OCI-LY1 (cell line): ENCODE measurements around the gene ASB12.
"Not testable (repeated sequence)": the region's sequence is repeated elsewhere in the genome, so short reads cannot be mapped to it uniquely, and the experiment has no call there.

Experiments used
- H2AFZ ChIP-seq: fragments of 200-600 bp; sonication (generic), shearing (Covaris generic); 2 replicates; pipeline ENCODE4 v1.6.0; 2014; ENCODE audit warnings: antibody characterized with exemption, mild to moderate bottlenecking, low read length
- H3F3A ChIP-seq: fragments of 200-600 bp; sonication (generic), shearing (Covaris generic); 2 replicates; pipeline ENCODE4 v1.6.0; 2014; ENCODE audit warnings: mild to moderate bottlenecking, antibody characterized with exemption, low read length, moderate library complexity; ENCODE audit not compliant: insufficient read depth
- H3K27ac ChIP-seq: fragments of 200-600 bp; sonication (generic); 2 replicates; pipeline ENCODE4 v1.5.1; 2014; ENCODE audit warnings: low read length, mixed run types, mild to moderate bottlenecking, low read depth; ENCODE audit not compliant: poor library complexity, severe bottlenecking
- H3K27me3 ChIP-seq: fragments of 200-600 bp; sonication (generic); 2 replicates; pipeline ENCODE4 v1.6.0; 2014; ENCODE audit warnings: antibody characterized with exemption, mild to moderate bottlenecking, low read length, moderate library complexity; ENCODE audit not compliant: insufficient read depth
- H3K36me3 ChIP-seq: fragments of 200-600 bp; sonication (generic); 2 replicates; pipeline ENCODE4 v1.6.1; 2014; ENCODE audit warnings: mild to moderate bottlenecking, antibody characterized with exemption, low read length, moderate library complexity, mixed read lengths; ENCODE audit not compliant: insufficient read depth
- H3K4me1 ChIP-seq: fragments of 200-600 bp; sonication (generic); 2 replicates; pipeline ENCODE4 v1.5.1; 2014; ENCODE audit warnings: mild to moderate bottlenecking, low read length, moderate library complexity; ENCODE audit not compliant: insufficient read depth, severe bottlenecking
- H3K4me2 ChIP-seq: fragments of 200-600 bp; sonication (generic), shearing (Covaris generic); 2 replicates; pipeline ENCODE4 v1.6.1; 2014; ENCODE audit warnings: low read length
- H3K4me3 ChIP-seq: fragments of 200-600 bp; sonication (generic); 2 replicates; pipeline ENCODE4 v1.5.1; 2014; ENCODE audit warnings: low read length, low read depth, mild to moderate bottlenecking, mixed read lengths; ENCODE audit not compliant: poor library complexity, severe bottlenecking
- H3K79me2 ChIP-seq: fragments of 200-600 bp; shearing (Covaris generic); 2 replicates; pipeline ENCODE4 v1.6.1; 2016; ENCODE audit warnings: mixed run types, low read length, mixed read lengths; ENCODE audit not compliant: insufficient read depth
- H3K9ac ChIP-seq: fragments of 200-600 bp; sonication (generic), shearing (Covaris generic); 2 replicates; pipeline ENCODE4 v1.6.1; 2014; ENCODE audit warnings: mild to moderate bottlenecking, low read length, mixed read lengths
- H3K9me2 ChIP-seq: fragments of 200-600 bp; sonication (generic), shearing (Covaris generic); 2 replicates; pipeline ENCODE4 v1.6.1; 2014; ENCODE audit warnings: low read depth, mild to moderate bottlenecking, low read length, mixed read lengths
- H3K9me3 ChIP-seq: fragments of 200-600 bp; shearing (Covaris generic); 2 replicates; pipeline ENCODE4 v1.6.1; 2014; ENCODE audit warnings: low read length, mixed read lengths
- H4K20me1 ChIP-seq: fragments of 200-600 bp; sonication (generic), shearing (Covaris generic); 2 replicates; pipeline ENCODE4 v1.6.0; 2016; ENCODE audit warnings: mild to moderate bottlenecking, low read length; ENCODE audit not compliant: insufficient read depth
- CTCF ChIP-seq: fragments of 200-600 bp; sonication (generic), shearing (Covaris generic); IDR thresholded peaks from 2 replicates; pipeline ENCODE4 v1.5.1; 2017; ENCODE audit warnings: mild to moderate bottlenecking, antibody characterized with exemption, low read length, moderate library complexity, mixed read lengths
- EZH2 ChIP-seq: fragments of 200-600 bp; sonication (generic), shearing (Covaris generic); IDR thresholded peaks from 2 replicates; pipeline ENCODE4 v1.8.0; 2017; ENCODE audit warnings: borderline replicate concordance, mixed run types, mild to moderate bottlenecking, antibody characterized with exemption, low read length, moderate library complexity, mixed read lengths

ASB12 gene

DNA sequence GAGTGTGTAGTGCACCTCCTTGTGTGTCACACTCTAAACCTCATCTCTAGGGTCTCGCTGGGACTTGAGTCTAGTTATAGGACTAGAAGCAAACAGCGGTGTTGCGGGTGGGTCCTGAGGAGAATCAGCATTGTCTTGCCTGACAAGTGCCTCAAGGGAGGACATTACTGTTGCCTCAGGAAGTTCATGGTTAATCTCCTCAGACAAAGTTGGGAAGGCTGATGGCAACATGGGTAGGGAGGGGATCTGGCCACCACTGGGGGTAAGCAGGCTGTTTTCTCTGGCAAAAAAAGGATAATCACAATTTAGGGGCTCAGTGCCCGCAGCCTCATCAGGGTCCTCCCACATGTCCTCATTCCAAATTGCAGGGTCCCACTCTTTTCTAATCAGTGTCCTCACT, 12.4 kb downstream of the ASB12 start:
- H3K4me2 ChIP-seq, result no peak overlapping the region
- no peak overlapping the region for H3K27ac ChIP-seq
- H3K9ac ChIP-seq, result no peak overlapping the region
- H2AFZ ChIP-seq, result no peak overlapping the region
- H3K9me2 ChIP-seq, result no peaks in the 10 kb centered on the region
- TF ChIP-seq CTCF (no peak), EZH2 (no peak)
- H3F3A ChIP-seq, result no peaks in the 10 kb centered on the region
- H4K20me1 ChIP-seq, result no peaks in the 10 kb centered on the region
- H3K79me2 ChIP-seq, result no peaks in the 10 kb centered on the region
- H3K4me1 ChIP-seq, result no peaks in the 10 kb centered on the region
- no peaks in the 10 kb centered on the region for H3K36me3 ChIP-seq
- H3K4me3 ChIP-seq, result no peak overlapping the region
- no peaks in the 10 kb centered on the region for H3K27me3 ChIP-seq
- H3K9me3 ChIP-seq, result no peaks in the 10 kb centered on the region

GRCh38 chrX:64213989-64214388, 16.4 kb downstream of the ASB12 start:
- H3K79me2 ChIP-seq, H3K9me2 ChIP-seq, H3K4me2 ChIP-seq, H3F3A ChIP-seq, H3K36me3 ChIP-seq, H2AFZ ChIP-seq, H3K9me3 ChIP-seq, H3K9ac ChIP-seq, H3K4me1 ChIP-seq, H3K27me3 ChIP-seq, H3K4me3 ChIP-seq, H3K27ac ChIP-seq, H4K20me1 ChIP-seq: not testable (repeated sequence)

DNA sequence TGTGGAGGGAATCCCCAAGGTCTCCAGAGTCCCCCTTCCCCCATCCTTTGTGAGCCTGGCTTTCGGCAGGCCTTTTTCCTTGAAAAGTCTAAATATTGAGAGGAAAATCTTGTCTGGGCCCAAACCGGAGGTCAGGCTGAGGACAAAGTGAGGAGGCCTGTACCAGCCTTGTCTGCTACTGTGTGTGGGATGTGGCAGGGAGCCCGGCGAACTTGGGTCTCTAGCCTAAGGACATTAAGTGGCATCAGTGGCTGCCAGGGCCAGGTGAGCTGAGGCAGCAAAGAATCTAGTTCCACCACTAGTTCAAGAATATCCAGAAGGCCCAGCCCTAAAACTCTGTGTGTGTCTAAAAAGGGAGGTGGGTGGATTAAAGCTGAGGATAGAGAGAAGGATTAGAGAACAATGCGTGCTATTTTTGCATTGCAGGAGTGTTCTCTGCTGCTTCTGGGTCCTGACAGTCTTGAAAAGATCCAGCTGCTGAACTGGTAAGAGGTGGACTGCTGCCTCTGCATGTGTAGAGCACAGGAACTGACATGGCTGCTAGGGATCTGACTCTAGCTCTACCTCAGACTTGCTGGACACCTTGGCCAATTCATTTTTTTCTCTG, 23.7 kb downstream of the ASB12 start:
- no peaks in the 10 kb centered on the region for H3K36me3 ChIP-seq
- peak overlapping the region; percentile 81 for H3K9ac ChIP-seq
- no peaks in the 10 kb centered on the region for H3K79me2 ChIP-seq
- H3K4me3 ChIP-seq, result peak overlapping the region; percentile 89
- 0 out of 2 replicates have a peak overlapping the region, but pooled peaks have one; percentile 29 for H2AFZ ChIP-seq
- TF ChIP-seq EZH2, result no peak
- no peak for TF ChIP-seq CTCF
- H3K9me2 ChIP-seq, result no peaks in the 10 kb centered on the region
- no peaks in the 10 kb centered on the region for H3K27me3 ChIP-seq
- no peaks in the 10 kb centered on the region for H4K20me1 ChIP-seq
- H3K9me3 ChIP-seq, result no peaks in the 10 kb centered on the region
- peaks cover 36% of the 10 kb centered on the region for H3K4me1 ChIP-seq
- H3K27ac ChIP-seq, result peak overlapping the region; percentile 63
- no peaks in the 10 kb centered on the region for H3F3A ChIP-seq
- H3K4me2 ChIP-seq, result peak overlapping the region; percentile 77

GRCh38 chrX:64205735-64206501, 24.5 kb downstream of the ASB12 start:
- peak overlapping the region; percentile 81 for H3K9ac ChIP-seq
- H3K9me2 ChIP-seq, result no peaks in the 10 kb centered on the region
- peaks cover 36% of the 10 kb centered on the region for H3K4me1 ChIP-seq
- H3K4me2 ChIP-seq, result peak overlapping the region; percentile 77
- no peaks in the 10 kb centered on the region for H3F3A ChIP-seq
- H4K20me1 ChIP-seq, result no peaks in the 10 kb centered on the region
- H3K36me3 ChIP-seq, result no peaks in the 10 kb centered on the region
- H3K79me2 ChIP-seq, result no peaks in the 10 kb centered on the region
- TF ChIP-seq EZH2 (no peak), CTCF (peak; percentile 15; the same call in 1 of the 2 replicates)
- no peaks in the 10 kb centered on the region for H3K27me3 ChIP-seq
- no peaks in the 10 kb centered on the region for H3K9me3 ChIP-seq
- peak overlapping the region; percentile 89 for H3K4me3 ChIP-seq
- H2AFZ ChIP-seq, result 0 out of 2 replicates have a peak overlapping the region, but pooled peaks have one; percentile 29
- H3K27ac ChIP-seq, result peak overlapping the region; percentile 63
